Kidney (tissue), 14 donors: ENCODE data around the gene FARP1. TPM values are rescaled to one million over a fixed set of nuclear protein-coding genes. Genes with fewer than 3 reads are reported as not detected.

Source experiments
- DNase-seq, 5 donors: peaks; one replicate each; pipeline ENCODE4 v3.0.0-alpha.2; 2013 to 2020
- FAIRE-seq: peaks from 2 replicates; lab custom pipeline; 2012; peaks lifted over from hg19 to GRCh38; lab: Jason Lieb, UNC
- H3K27ac ChIP-seq, 2 donors: one replicate each; pipeline ENCODE4 v1.7.0; 2013; ENCODE audit warnings: low read depth in 2 of 2, low read length in 2 of 2, inconsistent platforms in 1 of 2
- H3K27me3 ChIP-seq: one replicate; pipeline ENCODE4 v1.7.1; 2013; ENCODE audit warnings: low read length, inconsistent platforms; ENCODE audit not compliant: control insufficient read depth, insufficient read depth
- H3K36me3 ChIP-seq, 3 donors: one replicate each; pipeline versions ENCODE4 v1.7.0 to v1.7.1; 2013; ENCODE audit warnings: low read length in 3 of 3, control low read depth in 1 of 3, inconsistent platforms in 1 of 3; ENCODE audit not compliant: insufficient read depth in 3 of 3, control insufficient read depth in 2 of 3
- H3K4me1 ChIP-seq, 3 donors: one replicate each; pipeline versions ENCODE4 v1.7.0 to v1.7.1; 2013; ENCODE audit warnings: low read length in 3 of 3, inconsistent platforms in 1 of 3, low read depth in 1 of 3; ENCODE audit not compliant: control insufficient read depth in 2 of 3, insufficient read depth in 2 of 3
- H3K4me3 ChIP-seq, 3 donors: one replicate each; pipeline versions ENCODE4 v1.7.0 to v1.8.1; 2013; ENCODE audit warnings: low read length in 3 of 3, control low read depth in 1 of 3, inconsistent platforms in 1 of 3
- H3K9ac ChIP-seq, 3 donors: one replicate each; pipeline versions ENCODE4 v1.7.0 to v1.7.1; 2013; ENCODE audit warnings: low read length in 3 of 3, control low read depth in 1 of 3, inconsistent platforms in 1 of 3
- H3K9me3 ChIP-seq, 3 donors: one replicate each; pipeline versions ENCODE4 v1.7.0 to v1.7.1; 2013; ENCODE audit warnings: low read length in 3 of 3, control low read depth in 1 of 3, inconsistent platforms in 1 of 3; ENCODE audit not compliant: control insufficient read depth in 2 of 3, insufficient read depth in 1 of 3
- intact Hi-C: fragments of 100-400 bp; cut with DNase I; formaldehyde crosslinking; loops from one replicate; pipeline ENCODE4 v1.11.1; 2022
- polyA plus RNA-seq: library from polyadenylated mRNA; stranded (reverse); fragments of 350-450 nt; fragmentation: Illumina TruSeq; extraction: RNeasy Lipid Tissue Mini Kit (QIAGEN cat#74804); gene quantifications from one replicate; pipeline ENCODE4 v1.2.3, GENCODE V29; 2014; ENCODE audit warnings: low read depth, low replicate concordance; ENCODE audit not compliant: insufficient read depth
- total RNA-seq: library from RNA; stranded (reverse); fragmentation: NEBNext Ultra II Directional; extraction: Animal tissue kit (Norgen Biotek cat#: 25700); gene quantifications from one replicate; pipeline ENCODE4 v1.2.1, GENCODE V29; 2021
- TF ChIP-seq, protein P1 (sequence below): IDR thresholded peaks from 3 replicates; pipeline ENCODE4 v1.5.1; 2012; ENCODE audit warnings: mild to moderate bottlenecking, moderate library complexity, borderline replicate concordance; ENCODE audit not compliant: insufficient read depth; ENCODE audit errors: extremely low read depth
- donor health status: control.
- donor health status: control.
- donor health status: control.
- donor health status: control.
- donor health status: control.
- donor health status: DM: yes; HTN: yes; CAD: no.
- donor health status: Normal renal cell carcinoma (clear cell type).

The FARP1 gene
- total and polyA plus RNA-seq, 2 donors from 2014 or later, result 123 to 229 TPM

DNA sequence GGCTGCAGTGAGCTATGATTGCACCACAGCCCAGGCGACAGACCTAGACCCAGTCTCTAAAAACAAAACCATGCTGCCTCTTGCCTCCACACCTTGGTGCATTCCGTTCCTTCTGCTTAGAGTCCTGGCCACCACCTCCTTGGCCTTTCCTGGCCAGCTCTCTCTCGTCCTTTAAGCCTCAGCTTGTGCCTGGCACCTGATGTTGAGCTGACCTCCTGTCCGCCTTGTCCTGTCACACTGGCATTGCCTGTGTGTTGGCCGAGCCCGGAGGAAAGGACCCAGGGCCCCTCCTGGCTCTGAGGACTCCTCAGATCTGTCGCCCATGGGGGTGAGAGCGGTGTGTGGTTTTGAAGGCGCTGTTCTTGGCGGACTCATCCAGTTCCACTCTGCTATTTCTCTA is 290.8 kb downstream of the FARP1 start:
- FAIRE-seq, result no peak
- TF ChIP-seq, protein P1, sequence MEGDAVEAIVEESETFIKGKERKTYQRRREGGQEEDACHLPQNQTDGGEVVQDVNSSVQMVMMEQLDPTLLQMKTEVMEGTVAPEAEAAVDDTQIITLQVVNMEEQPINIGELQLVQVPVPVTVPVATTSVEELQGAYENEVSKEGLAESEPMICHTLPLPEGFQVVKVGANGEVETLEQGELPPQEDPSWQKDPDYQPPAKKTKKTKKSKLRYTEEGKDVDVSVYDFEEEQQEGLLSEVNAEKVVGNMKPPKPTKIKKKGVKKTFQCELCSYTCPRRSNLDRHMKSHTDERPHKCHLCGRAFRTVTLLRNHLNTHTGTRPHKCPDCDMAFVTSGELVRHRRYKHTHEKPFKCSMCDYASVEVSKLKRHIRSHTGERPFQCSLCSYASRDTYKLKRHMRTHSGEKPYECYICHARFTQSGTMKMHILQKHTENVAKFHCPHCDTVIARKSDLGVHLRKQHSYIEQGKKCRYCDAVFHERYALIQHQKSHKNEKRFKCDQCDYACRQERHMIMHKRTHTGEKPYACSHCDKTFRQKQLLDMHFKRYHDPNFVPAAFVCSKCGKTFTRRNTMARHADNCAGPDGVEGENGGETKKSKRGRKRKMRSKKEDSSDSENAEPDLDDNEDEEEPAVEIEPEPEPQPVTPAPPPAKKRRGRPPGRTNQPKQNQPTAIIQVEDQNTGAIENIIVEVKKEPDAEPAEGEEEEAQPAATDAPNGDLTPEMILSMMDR, result no peak
- H3K27me3 ChIP-seq, result no peaks in the 10 kb centered on the region
- H3K36me3 ChIP-seq, result peaks cover 5 to 37% (median 17%) of the 10 kb centered on the region in 3 donors
- no peak for DNase-seq
- H3K4me1 ChIP-seq, result no peaks in the 10 kb centered on the region
- H3K9ac ChIP-seq, result no peak overlapping the region
- no peaks in the 10 kb centered on the region for H3K9me3 ChIP-seq
- H3K27ac ChIP-seq, result no peak overlapping the region
- no peak overlapping the region for H3K4me3 ChIP-seq
- intact Hi-C loops, result no loop called here

DNA sequence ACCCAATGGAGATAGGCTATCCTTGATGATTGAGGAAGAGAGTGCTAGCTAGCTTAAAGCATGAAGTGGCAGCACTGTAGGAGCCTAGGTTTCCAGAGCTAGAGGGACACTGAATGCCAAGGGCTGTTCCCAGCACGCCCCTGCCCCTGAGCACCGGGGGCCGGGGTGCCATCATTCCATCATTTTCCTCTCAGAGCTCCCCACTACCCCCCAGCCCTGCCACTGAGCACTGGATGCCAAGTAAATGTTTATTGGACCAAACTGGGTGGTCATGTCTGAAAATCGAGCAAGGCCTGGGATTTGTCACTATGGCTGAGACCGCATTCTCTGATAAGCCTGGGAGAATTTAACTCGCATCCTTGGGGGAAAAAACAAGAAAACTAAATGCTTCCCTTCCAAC is 291.2 kb downstream of the FARP1 start:
- no peaks in the 10 kb centered on the region for H3K4me1 ChIP-seq
- H3K27ac ChIP-seq, result no peak overlapping the region
- intact Hi-C loops, result no loop called here
- no peak for FAIRE-seq
- no peaks in the 10 kb centered on the region for H3K27me3 ChIP-seq
- H3K9me3 ChIP-seq, result no peaks in the 10 kb centered on the region
- peaks cover 5 to 37% (median 16%) of the 10 kb centered on the region in 3 donors for H3K36me3 ChIP-seq
- H3K4me3 ChIP-seq, result no peak overlapping the region
- H3K9ac ChIP-seq, result no peak overlapping the region
- no peak for DNase-seq
- TF ChIP-seq, protein P1, result no peak

DNA sequence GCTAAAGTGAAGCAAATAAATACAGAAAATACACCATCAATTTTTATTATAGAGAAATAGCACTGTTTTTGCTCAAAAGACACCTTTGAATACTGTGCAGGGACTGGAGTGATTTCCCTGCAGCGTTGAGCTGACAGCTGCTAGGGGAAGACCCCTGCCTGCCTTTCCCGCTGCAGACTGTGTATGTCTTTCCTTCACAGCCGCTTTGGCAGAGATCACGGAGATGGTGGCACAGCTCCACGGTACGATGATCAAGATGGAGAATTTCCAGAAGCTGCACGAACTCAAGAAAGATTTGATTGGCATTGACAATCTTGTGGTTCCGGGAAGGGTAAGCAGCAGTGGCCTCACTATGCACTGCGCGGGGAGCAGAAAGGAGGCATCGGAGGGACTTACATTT is 292.5 kb downstream of the FARP1 start:
- H3K4me1 ChIP-seq, result no peaks in the 10 kb centered on the region
- intact Hi-C loops, result no loop called here
- H3K4me3 ChIP-seq, result no peak overlapping the region
- peaks cover 5 to 49% (median 17%) of the 10 kb centered on the region in 3 donors for H3K36me3 ChIP-seq
- FAIRE-seq (no peak), DNase-seq (no peak)
- H3K9ac ChIP-seq, result no peak overlapping the region
- H3K9me3 ChIP-seq, result no peaks in the 10 kb centered on the region
- TF ChIP-seq, protein P1, result no peak
- H3K27me3 ChIP-seq, result no peaks in the 10 kb centered on the region
- H3K27ac ChIP-seq, result no peak overlapping the region

DNA sequence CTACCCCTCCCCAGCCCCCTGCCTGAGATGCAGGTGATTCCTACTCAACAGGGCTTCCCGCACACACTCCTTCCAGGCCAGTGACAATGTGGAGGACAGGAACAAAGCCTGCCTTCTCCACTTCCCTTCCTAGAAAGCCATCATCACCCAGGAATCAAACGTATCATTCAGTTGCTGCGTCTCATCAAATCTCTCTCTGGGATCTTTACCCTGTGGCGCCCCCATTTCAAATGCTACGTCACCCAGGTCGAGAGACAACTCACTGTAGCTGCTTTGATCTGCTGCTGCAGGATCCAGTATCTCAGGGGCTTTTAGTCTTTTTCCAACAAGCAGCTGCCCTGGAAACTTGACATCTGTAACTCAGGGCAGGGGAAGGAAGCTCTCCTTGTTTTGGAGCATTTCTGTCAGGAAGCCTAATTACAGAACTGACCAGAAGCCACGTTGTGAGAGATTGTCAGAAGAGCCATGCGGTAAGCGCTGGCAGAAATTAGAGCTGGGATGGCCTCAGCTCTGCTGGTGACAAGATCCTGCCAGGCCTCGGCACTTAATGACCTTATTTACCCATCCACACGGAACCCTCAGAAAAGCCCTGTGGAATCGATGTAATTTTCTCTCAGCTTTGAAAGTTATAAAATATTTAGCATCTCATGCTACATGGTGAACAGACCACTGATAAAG is 293.5 kb downstream of the FARP1 start:
- Histone ChIP-seq H3K27me3 (no peaks in the 10 kb centered on the region), H3K9ac (no peak overlapping the region), H3K4me3 (no peak overlapping the region), H3K9me3 (no peaks in the 10 kb centered on the region), H3K4me1 (no peaks in the 10 kb centered on the region), H3K27ac (no peak overlapping the region), H3K36me3 (peaks cover 5 to 58% (median 21%) of the 10 kb centered on the region in 3 donors)
- FAIRE-seq (no peak), DNase-seq (no peak)
- intact Hi-C loops, result no loop called here
- TF ChIP-seq, protein P1, result no peak
